Memory B cell (primary cell): ENCODE measurements around the gene JHY.

ENCODE experiments used
- ATAC-seq: fragments of 150-1000 bp; cut with Tn5 transposase; 2 replicates; pipeline ENCODE4 v1.10.0; 2021; ENCODE audit warnings: low read depth, mild to moderate bottlenecking, moderate library complexity
- DNase-seq, 2 donors: peaks; one replicate each; pipeline ENCODE4 v3.0.0; 2022; ENCODE audit warnings: low spot score in 2 of 2
- H3K27ac Mint-ChIP-seq: one replicate; pipeline ENCODE4 v1.8.0; 2022; ENCODE audit warnings: mild to moderate bottlenecking, moderate library complexity, mixed read lengths
- H3K27me3 Mint-ChIP-seq: one replicate; pipeline ENCODE4 v1.8.0; 2022; ENCODE audit warnings: mixed read lengths
- H3K36me3 Mint-ChIP-seq: one replicate; pipeline ENCODE4 v1.8.0; 2022; ENCODE audit warnings: mild to moderate bottlenecking, mixed read lengths
- H3K4me1 Mint-ChIP-seq: one replicate; pipeline ENCODE4 v1.8.0; 2022; ENCODE audit warnings: mixed read lengths
- H3K4me3 Mint-ChIP-seq: one replicate; pipeline ENCODE4 v1.8.0; 2022; ENCODE audit warnings: mild to moderate bottlenecking, moderate library complexity, mixed read lengths
- H3K9me3 Mint-ChIP-seq: one replicate; pipeline ENCODE4 v1.8.0; 2022; ENCODE audit warnings: mixed read lengths

JHY gene

DNA sequence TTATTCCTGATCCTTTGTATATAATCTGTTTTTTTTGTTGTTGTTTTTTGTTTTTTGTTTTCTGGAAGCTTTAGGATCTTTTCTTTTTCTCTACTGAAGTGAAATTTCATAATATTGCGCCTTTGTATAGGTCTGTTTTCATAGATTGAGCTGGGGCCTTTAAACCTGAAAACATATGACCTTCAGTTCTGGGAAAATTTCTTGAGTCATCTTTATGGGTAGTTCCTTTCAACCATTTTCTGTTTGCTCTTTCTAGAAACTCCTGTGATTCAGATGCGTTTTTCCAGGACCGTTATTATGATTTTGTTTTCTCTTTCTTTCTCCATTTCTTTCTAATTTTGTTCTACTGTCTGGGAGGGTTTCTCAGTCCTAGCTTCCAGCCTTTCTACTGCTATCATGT lies 55.4 kb downstream of the JHY start:
- no peak for DNase-seq
- no peak overlapping the region for H3K27ac Mint-ChIP-seq
- H3K36me3 Mint-ChIP-seq, result peaks cover 6% of the 10 kb centered on the region
- H3K4me3 Mint-ChIP-seq, result no peak overlapping the region
- H3K9me3 Mint-ChIP-seq, result no peaks in the 10 kb centered on the region
- no peaks in the 10 kb centered on the region for H3K4me1 Mint-ChIP-seq
- ATAC-seq, result no peak
- H3K27me3 Mint-ChIP-seq, result no peaks in the 10 kb centered on the region

DNA sequence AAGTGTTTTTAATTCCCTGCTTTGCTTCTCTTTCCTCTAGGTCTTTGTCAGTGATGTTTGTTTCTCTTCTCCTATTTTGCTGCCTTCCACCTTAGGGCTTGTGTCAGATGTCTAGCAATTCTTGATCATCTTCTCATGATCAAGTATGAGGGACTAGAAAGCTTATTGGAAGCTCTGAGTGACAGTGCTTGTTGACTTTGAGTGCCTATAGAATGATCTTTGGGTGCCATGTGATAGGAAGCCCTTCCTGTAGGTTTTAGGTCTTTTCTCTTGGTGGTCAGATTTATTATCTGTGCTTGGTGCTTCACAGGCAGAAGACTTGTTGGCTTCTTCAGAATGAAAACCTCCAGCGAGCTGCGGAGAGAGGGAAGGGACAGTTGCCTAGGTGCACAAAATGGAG lies 56.0 kb downstream of the JHY start:
- H3K4me1 Mint-ChIP-seq, result no peaks in the 10 kb centered on the region
- H3K4me3 Mint-ChIP-seq, result no peak overlapping the region
- no peaks in the 10 kb centered on the region for H3K27me3 Mint-ChIP-seq
- DNase-seq (no peak), ATAC-seq (no peak)
- no peaks in the 10 kb centered on the region for H3K9me3 Mint-ChIP-seq
- peaks cover 6% of the 10 kb centered on the region for H3K36me3 Mint-ChIP-seq
- no peak overlapping the region for H3K27ac Mint-ChIP-seq

GRCh38 chr11:122951211-122951610 lies 68.7 kb downstream of the JHY start:
- Mint-ChIP-seq H3K27me3 (no peaks in the 10 kb centered on the region), H3K36me3 (peaks cover 33% of the 10 kb centered on the region), H3K4me1 (peaks cover 8% of the 10 kb centered on the region), H3K4me3 (no peak overlapping the region), H3K9me3 (no peaks in the 10 kb centered on the region), H3K27ac (no peak overlapping the region)
- DNase-seq, result no peak
- no peak for ATAC-seq

DNA sequence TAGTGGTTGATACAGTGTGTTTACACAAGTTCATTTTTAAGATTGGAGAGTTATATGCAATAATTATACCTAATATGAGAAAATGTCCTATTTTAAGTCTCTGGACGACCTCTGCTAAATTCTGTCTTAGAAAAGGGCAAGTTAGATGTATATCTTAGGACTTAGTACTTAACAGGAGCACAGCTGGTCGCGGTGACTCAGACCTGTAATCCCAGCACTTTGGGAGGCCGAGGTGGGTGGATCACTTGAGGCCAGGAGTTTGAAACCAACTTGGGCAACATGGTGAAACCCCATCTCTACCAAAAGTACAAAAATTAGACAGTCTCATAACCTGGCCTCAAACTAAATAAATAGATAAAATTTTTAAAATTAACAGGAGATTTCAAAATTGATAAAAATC lies 71.9 kb downstream of the JHY start:
- Mint-ChIP-seq H3K9me3 (no peaks in the 10 kb centered on the region), H3K4me3 (no peak overlapping the region), H3K27me3 (no peaks in the 10 kb centered on the region), H3K27ac (no peak overlapping the region), H3K36me3 (peaks cover 18% of the 10 kb centered on the region), H3K4me1 (peaks cover 2% of the 10 kb centered on the region)
- ATAC-seq, result no peak
- DNase-seq, result no peak

GRCh38 chr11:122963961-122964360 lies 81.4 kb downstream of the JHY start:
- Mint-ChIP-seq H3K36me3 (peaks cover 6% of the 10 kb centered on the region), H3K9me3 (peaks cover 4% of the 10 kb centered on the region), H3K4me1 (no peaks in the 10 kb centered on the region), H3K4me3 (no peak overlapping the region), H3K27me3 (peaks cover 12% of the 10 kb centered on the region), H3K27ac (no peak overlapping the region)
- no peak for ATAC-seq
- no peak for DNase-seq

GRCh38 chr11:122976061-122976733 lies 93.6 kb downstream of the JHY start:
- peaks cover 2% of the 10 kb centered on the region for H3K9me3 Mint-ChIP-seq
- H3K27ac Mint-ChIP-seq, result no peak overlapping the region
- ATAC-seq, result no peak
- H3K27me3 Mint-ChIP-seq, result peaks cover 39% of the 10 kb centered on the region
- no peak for DNase-seq
- peaks cover 2% of the 10 kb centered on the region for H3K36me3 Mint-ChIP-seq
- peaks cover 14% of the 10 kb centered on the region for H3K4me1 Mint-ChIP-seq
- no peak overlapping the region for H3K4me3 Mint-ChIP-seq

DNA sequence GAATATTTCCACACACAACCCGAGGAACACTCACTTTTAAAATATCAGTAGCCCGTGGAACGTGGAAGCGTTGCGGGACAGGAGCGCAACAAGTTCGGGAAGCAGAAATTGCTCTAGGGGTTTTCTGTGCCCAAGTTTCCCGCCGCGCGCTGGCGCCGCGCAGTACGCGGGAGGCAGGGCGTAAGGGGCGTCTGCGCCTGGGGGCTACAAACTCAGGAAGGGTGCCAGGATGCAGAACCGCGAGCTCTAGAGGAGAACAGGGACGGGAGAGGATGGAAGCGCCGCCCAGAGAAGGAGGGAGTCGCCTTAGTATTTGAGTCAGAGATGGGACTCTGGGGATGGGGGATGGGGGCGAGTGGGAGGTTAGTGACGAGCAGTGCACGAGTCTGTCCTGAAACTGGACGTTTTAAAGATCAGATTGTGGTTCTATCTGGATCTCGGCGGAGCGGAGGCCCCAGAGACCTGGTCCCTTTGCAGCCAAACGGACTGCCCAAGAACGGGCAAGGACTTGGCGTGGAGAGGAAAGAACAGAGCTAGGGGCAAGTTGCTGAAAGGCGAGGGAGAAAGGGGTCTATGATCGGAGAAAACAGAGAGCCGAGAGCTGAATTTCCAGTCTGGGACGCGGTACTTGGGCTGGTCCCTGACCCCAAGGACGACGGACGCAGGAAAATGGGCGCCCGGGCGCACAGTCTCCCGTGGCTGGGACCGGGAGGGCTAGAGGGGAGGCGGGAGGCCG lies 94.3 kb downstream of the JHY start:
- H3K4me1 Mint-ChIP-seq, result peaks cover 19% of the 10 kb centered on the region
- no peak overlapping the region for H3K27ac Mint-ChIP-seq
- ATAC-seq (no peak), DNase-seq (no peak)
- peaks cover 2% of the 10 kb centered on the region for H3K9me3 Mint-ChIP-seq
- peak overlapping the region; percentile 45 for H3K4me3 Mint-ChIP-seq
- peaks cover 43% of the 10 kb centered on the region for H3K27me3 Mint-ChIP-seq
- peaks cover 2% of the 10 kb centered on the region for H3K36me3 Mint-ChIP-seq

DNA sequence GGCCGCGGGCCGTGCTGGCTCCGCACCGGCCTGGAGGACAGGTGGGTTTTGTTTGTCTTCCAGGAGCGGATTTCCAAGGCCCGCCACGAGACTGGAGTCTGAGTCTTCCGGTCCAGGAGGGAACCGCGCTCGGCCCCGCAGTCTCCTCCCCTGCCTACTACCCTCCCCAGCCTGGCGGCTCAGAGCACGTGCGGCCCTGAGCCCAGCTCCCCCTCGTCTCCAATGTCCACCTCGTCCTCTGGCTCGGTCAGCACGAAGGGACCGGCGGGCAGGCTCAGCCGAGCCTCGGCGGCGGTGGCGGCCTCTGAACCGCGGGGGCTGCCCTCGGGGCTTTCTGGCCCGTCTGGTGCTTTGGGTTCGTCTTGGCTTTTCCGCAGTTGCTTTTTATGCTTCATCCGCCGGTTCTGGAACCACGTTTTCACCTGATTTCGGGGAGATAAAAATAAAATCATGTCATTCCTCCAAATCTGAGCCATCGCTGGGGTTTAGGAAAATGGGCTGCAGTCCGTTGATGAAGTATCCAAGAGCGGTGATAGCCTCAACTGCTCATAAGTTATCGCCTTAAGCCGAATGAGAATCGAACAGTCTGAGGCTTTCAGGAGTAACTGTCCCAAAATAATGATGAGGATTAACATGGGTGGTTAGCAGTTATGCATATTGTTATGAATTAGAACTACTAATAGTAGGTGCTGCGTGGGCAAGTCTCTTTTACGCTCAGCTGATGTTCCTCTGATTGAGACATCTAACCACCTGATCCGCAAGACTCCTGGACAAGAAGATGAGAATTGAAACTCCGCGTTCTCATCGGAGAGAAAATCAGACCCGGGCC lies 95.1 kb downstream of the JHY start:
- H3K9me3 Mint-ChIP-seq, result peaks cover 2% of the 10 kb centered on the region
- H3K4me3 Mint-ChIP-seq, result no peak overlapping the region
- H3K36me3 Mint-ChIP-seq, result peaks cover 2% of the 10 kb centered on the region
- no peak for ATAC-seq
- DNase-seq, result no peak
- H3K4me1 Mint-ChIP-seq, result peaks cover 19% of the 10 kb centered on the region
- peaks cover 50% of the 10 kb centered on the region for H3K27me3 Mint-ChIP-seq
- H3K27ac Mint-ChIP-seq, result peak overlapping the region; percentile 1

DNA sequence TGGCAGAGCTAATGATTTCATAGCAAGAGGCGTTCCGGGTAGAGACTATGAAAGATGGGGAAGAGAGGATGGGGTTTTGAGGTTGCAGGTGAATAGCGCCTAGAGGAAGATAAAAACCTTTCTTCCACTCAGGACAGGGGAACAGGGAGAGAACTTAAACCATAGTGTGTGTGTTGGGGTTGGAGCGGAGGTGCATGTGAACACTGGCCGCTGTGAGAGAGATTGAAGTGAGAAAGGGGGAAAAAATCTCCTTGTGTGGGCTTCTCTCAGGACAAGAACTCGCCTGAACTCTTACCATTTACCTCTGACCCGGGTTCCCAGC lies 95.7 kb downstream of the JHY start:
- Mint-ChIP-seq H3K27ac (peak overlapping the region; percentile 1), H3K4me1 (peaks cover 19% of the 10 kb centered on the region), H3K27me3 (peaks cover 55% of the 10 kb centered on the region), H3K9me3 (peaks cover 2% of the 10 kb centered on the region), H3K36me3 (peaks cover 2% of the 10 kb centered on the region), H3K4me3 (no peak overlapping the region)
- ATAC-seq (no peak), DNase-seq (no peak)

DNA sequence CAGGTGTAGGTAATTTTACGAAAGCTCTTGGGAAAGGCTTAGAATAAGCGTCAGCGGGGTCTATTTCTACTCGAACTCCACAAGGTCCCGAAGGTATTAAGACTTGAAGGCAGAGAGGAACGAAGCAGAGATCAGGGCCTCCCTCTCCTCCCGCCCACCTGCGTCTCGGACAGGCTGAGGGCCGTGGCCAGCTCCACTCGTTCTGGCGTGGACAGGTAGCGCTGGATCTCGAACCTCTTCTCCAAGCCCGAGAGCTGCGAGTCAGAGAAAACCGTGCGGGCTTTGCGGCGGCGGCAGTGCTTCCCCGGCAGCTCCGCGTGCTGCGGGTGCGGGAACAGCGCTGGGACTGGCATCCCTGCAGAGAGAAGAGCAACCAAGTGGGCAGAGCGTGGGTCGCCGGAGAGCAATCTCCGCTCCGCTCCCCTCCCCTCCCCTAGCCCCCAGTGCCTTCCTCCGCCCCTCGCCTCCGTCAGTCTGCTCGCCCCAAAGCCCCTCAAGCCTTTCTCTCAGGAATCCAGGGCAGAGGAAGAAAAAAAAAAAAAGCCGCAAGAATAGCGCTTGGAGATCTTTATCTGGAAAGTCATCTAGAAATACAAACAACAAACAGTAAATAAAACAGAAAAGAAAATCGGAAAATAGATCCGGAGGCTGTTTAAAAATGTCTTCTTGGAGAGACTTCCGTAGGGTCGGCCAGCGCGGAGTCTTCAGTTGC lies 96.7 kb downstream of the JHY start:
- Mint-ChIP-seq H3K36me3 (peaks cover 2% of the 10 kb centered on the region), H3K4me3 (no peak overlapping the region), H3K27me3 (peaks cover 52% of the 10 kb centered on the region), H3K4me1 (peaks cover 22% of the 10 kb centered on the region), H3K9me3 (peaks cover 2% of the 10 kb centered on the region), H3K27ac (peak overlapping the region; percentile 42)
- no peak for DNase-seq
- ATAC-seq, result no peak

DNA sequence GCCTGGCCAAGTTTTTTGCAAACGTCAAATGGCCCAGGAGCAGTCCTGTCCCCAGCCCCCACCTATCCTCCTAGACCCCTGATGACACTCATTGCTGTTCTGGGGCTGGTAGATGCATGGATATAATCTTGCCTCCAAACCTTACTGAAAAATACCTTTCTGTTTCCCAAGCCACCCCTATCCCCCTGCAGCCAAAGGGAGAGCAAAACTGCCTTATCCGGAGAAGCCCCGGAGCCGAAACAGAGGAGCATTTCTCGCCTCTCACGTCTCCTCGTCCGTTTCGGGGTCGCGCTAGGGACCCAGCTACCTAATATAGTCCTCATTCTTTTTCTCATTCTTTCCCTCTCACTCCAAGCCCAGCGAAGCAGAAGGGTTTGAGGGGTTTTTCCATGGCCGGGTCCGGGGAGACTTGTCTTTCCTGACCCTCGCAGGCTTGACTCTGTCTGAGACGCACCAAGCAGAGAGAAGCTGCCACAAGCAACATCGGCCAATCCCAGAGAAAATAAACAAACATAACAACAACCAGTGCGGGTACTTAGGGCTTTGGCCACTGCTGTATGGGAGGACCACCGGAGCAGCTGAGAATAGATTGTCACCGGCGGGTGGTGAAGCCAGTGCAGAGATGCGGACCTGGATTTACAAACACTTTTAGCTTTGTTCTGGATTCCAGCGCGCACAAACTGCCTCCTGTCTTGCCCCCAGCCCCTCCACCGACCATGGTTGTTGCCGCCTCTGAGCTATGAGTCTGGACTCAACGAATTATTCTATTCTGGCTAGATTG lies 97.4 kb downstream of the JHY start:
- H3K27me3 Mint-ChIP-seq, result peaks cover 48% of the 10 kb centered on the region
- peak overlapping the region; percentile 42 for H3K27ac Mint-ChIP-seq
- peaks cover 22% of the 10 kb centered on the region for H3K4me1 Mint-ChIP-seq
- H3K36me3 Mint-ChIP-seq, result peaks cover 2% of the 10 kb centered on the region
- no peak overlapping the region for H3K4me3 Mint-ChIP-seq
- no peak for DNase-seq
- H3K9me3 Mint-ChIP-seq, result peaks cover 2% of the 10 kb centered on the region
- no peak for ATAC-seq

- Mint-ChIP-seq H3K36me3 (peaks cover 2% of the 10 kb centered on the region), H3K27ac (no peak within 1 kb of the TSS), H3K4me3 (no peak within 1 kb of the TSS), H3K4me1 (peaks cover 21% of the 10 kb centered on the region), H3K9me3 (peaks cover 2% of the 10 kb centered on the region), H3K27me3 (peaks cover 45% of the 10 kb centered on the region)
- peak; percentile 22 to 32 for DNase-seq
- ATAC-seq, result peak; percentile 59
Measured at GRCh38 chr11:122981388-122982264, 99.1 kb downstream of the JHY start, which contains the start of gene BSX. TSS of gene BSX (minus strand) at chr11:122981834. CDS start at chr11:122981671, 163 bp downstream.
